Endothelial cell of umbilical vein (primary cell): ENCODE data around the gene RBM20. TPM values are rescaled to one million over a fixed set of nuclear protein-coding genes. Genes with fewer than 3 reads are reported as not detected.

Experiments used
- BruUV-seq: library from RNA; stranded (reverse); fragments of 400-500 nt; replicated peaks from 2 replicates; lab custom pipeline; 2021; lab: Mats Ljungman, UMichigan
- CTCF ChIA-PET: fragments of 300-600, 350-600 bp; sonication (Branson Sonifier 250); formaldehyde crosslinking; loops from one replicate; lab custom pipeline; 2021; ENCODE audit warnings: antibody characterized with exemption, inconsistent platforms; lab: Charles Lee
- POLR2A ChIA-PET: fragments of 300-600, 350-600 bp; sonication (Branson Sonifier 250); formaldehyde crosslinking; loops from one replicate; lab custom pipeline; 2021; ENCODE audit warnings: antibody characterized with exemption, inconsistent platforms; lab: Charles Lee
- DNase-seq: peaks from one replicate; pipeline ENCODE4 v3.0.0-alpha.2; 2011; ENCODE audit warnings: low read depth, low spot score
- FAIRE-seq: peaks from 2 replicates; lab custom pipeline; 2011; peaks lifted over from hg19 to GRCh38; lab: Jason Lieb, UNC
- H2AFZ ChIP-seq: 2 replicates; pipeline ENCODE4 v1.6.0; 2012; ENCODE audit warnings: low read depth, low read length, control low read depth, inconsistent platforms
- H3K27ac ChIP-seq: 2 replicates; pipeline ENCODE4 v1.5.1; 2011; ENCODE audit warnings: low read depth, mild to moderate bottlenecking, control low read depth, low read length, moderate library complexity; ENCODE audit not compliant: insufficient read depth
- H3K27me3 ChIP-seq, 2 experiments: 2 replicates each; pipeline versions ENCODE4 v1.6.0 to v1.6.1; 2011; ENCODE audit warnings: low read length in 2 of 2, mixed read lengths in 1 of 2; ENCODE audit not compliant: control insufficient read depth in 2 of 2, insufficient read depth in 2 of 2
- H3K36me3 ChIP-seq, 2 experiments: 2 replicates in 1 of 2; 3 replicates in 1 of 2; pipeline ENCODE4 v1.5.1; 2011; ENCODE audit warnings: low read length in 2 of 2, mild to moderate bottlenecking in 1 of 2, moderate library complexity in 1 of 2; ENCODE audit not compliant: control insufficient read depth in 2 of 2, insufficient read depth in 2 of 2; ENCODE audit errors: extremely low read depth in 1 of 2
- H3K4me1 ChIP-seq: 3 replicates; pipeline ENCODE4 v1.5.1; 2011; ENCODE audit warnings: mild to moderate bottlenecking, low read length; ENCODE audit not compliant: control insufficient read depth, insufficient read depth; ENCODE audit errors: extremely low read depth
- H3K4me2 ChIP-seq: 2 replicates; pipeline ENCODE4 v1.6.1; 2011; ENCODE audit warnings: low read length, control low read depth, mixed read lengths; ENCODE audit not compliant: insufficient read depth
- H3K4me3 ChIP-seq, 3 experiments: fragments of 200-600 bp in 1 of 3; sonication (generic), shearing (Covaris generic) in 1 of 3; replicated peaks in 1 of 3; 2 replicates each; pipeline ENCODE4 v1.5.1; 2011 to 2016; ENCODE audit warnings: control low read depth in 3 of 3, low read length in 3 of 3, mild to moderate bottlenecking in 2 of 3, inconsistent platforms in 1 of 3, low read depth in 1 of 3, moderate library complexity in 1 of 3; ENCODE audit not compliant: insufficient read depth in 1 of 3
- H3K79me2 ChIP-seq: 2 replicates; pipeline ENCODE4 v1.6.0; 2012; ENCODE audit warnings: low read length, inconsistent platforms; ENCODE audit not compliant: control insufficient read depth, insufficient read depth
- H3K9ac ChIP-seq: replicated peaks from 2 replicates; pipeline ENCODE3; 2011; ENCODE audit warnings: low read length, control low read depth; ENCODE audit not compliant: insufficient read depth; ENCODE audit errors: extremely low read depth
- H3K9me1 ChIP-seq: replicated peaks from 3 replicates; pipeline ENCODE4 v1.6.0; 2011; ENCODE audit warnings: mild to moderate bottlenecking, low read length; ENCODE audit not compliant: control insufficient read depth, insufficient read depth; ENCODE audit errors: extremely low read depth
- H3K9me3 ChIP-seq: replicated peaks from 2 replicates; pipeline ENCODE4 v1.5.1; 2012; ENCODE audit warnings: low read length, inconsistent platforms; ENCODE audit not compliant: control insufficient read depth, insufficient read depth
- H4K20me1 ChIP-seq: replicated peaks from 2 replicates; pipeline ENCODE3; 2011; ENCODE audit warnings: mild to moderate bottlenecking, low read length; ENCODE audit not compliant: control insufficient read depth, insufficient read depth; ENCODE audit errors: extremely low read depth
- CTCF ChIP-seq, 2 donors: IDR thresholded peaks; 1 replicate in 1 of 2; 2 replicates in 1 of 2; pipeline ENCODE4 v1.5.1; 2011; ENCODE audit warnings: low read length in 2 of 2, mild to moderate bottlenecking in 2 of 2, moderate library complexity in 2 of 2, control low read depth in 1 of 2, inconsistent platforms in 1 of 2, low read depth in 1 of 2; ENCODE audit not compliant: insufficient read depth in 1 of 2; ENCODE audit errors: extremely low read depth in 1 of 2
- GATA2 ChIP-seq: IDR thresholded peaks from 2 replicates; pipeline ENCODE4 v1.7.0; 2011; ENCODE audit warnings: low read depth, mild to moderate bottlenecking, moderate library complexity, mixed read lengths, low read length; ENCODE audit not compliant: insufficient read length, insufficient read depth
- JUN ChIP-seq: IDR thresholded peaks from 2 replicates; pipeline ENCODE4 v1.6.1; 2011; ENCODE audit warnings: borderline replicate concordance, low read depth; ENCODE audit not compliant: insufficient read length, insufficient read depth
- MYC ChIP-seq: IDR thresholded peaks from one replicate; pipeline ENCODE4 v1.6.1; 2011; ENCODE audit warnings: mild to moderate bottlenecking, low read depth, low read length
- POLR2AphosphoS5 ChIP-seq: IDR thresholded peaks from 2 replicates; pipeline ENCODE4 v1.6.1; 2012; ENCODE audit warnings: low read depth, mild to moderate bottlenecking, control low read depth, low read length, moderate library complexity; ENCODE audit not compliant: insufficient read depth
- dilution Hi-C: fragments of 300-500 bp; cut with MboI; formaldehyde crosslinking; loops from one replicate; pipeline ENCODE4 v1.15.0; 2019; ENCODE audit warnings: low sequenced_read_pairs; ENCODE audit not compliant: extremely low pct_ligation_motif_present
- intact Hi-C: fragments of 100-400 bp; cut with micrococcal nuclease; formaldehyde crosslinking; loops from one replicate; pipeline ENCODE4 v1.10.0; 2022
- polyA plus RNA-seq, 4 experiments: library from polyadenylated mRNA; depleted of rRNA in 3 of 4; stranded (reverse) in 3 of 4; unstranded in 1 of 4; fragments of >200 nt; gene quantifications; 2 replicates each; pipeline versions ENCODE4 v1.2.1 to v1.2.3, GENCODE V29; 2011 to 2012; ENCODE audit warnings: missing spikeins in 1 of 4
- total RNA-seq: library from RNA; stranded (reverse); gene quantifications from 2 replicates; pipeline ENCODE4 v1.2.3, GENCODE V29; 2021

RBM20 gene
- total and polyA plus RNA-seq, 2 donors (not counting 3 experiments of a cell fraction or from before 2014, with no cell fraction given), result 0.04 TPM; not detected in 1

DNA sequence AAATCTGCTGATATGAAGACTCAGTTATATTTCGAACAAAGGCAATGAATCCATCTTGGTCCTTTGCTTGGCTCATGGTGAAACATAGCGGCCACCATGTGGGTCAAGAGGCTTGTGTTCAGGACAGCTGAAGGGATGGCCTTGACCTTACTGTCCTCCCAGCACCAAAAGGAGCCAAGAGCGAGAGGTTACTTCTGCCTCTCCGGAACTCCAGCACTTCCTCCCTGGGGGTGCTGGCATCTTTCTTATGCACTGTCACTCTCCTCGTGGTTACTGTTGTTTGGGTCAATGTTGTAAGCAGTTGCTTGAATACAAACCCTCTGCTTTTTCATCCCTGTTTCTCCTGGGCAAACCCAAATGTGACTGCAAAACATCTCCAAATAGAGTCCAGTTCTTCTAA is 100.6 kb downstream of the RBM20 start:
- H3K9me3 ChIP-seq, result no peaks in the 10 kb centered on the region
- intact Hi-C loops (loop anchor here (5.0 kb wide), 1 partner anchor 58 kb away; no protein-coding TSS in a partner anchor), dilution Hi-C loops (no loop called here)
- H2AFZ ChIP-seq, result no peak overlapping the region
- no peak for TF ChIP-seq MYC
- no peak for TF ChIP-seq JUN
- TF ChIP-seq GATA2, result no peak
- FAIRE-seq, result no peak
- no peaks in the 10 kb centered on the region for H3K36me3 ChIP-seq
- H3K9me1 ChIP-seq, result no peaks in the 10 kb centered on the region
- H3K4me1 ChIP-seq, result peaks cover 23% of the 10 kb centered on the region
- no TSS peak for BruUV-seq
- H3K79me2 ChIP-seq, result no peaks in the 10 kb centered on the region
- ChIA-PET POLR2A (no interaction called here), CTCF (interaction anchor here (1.2 to 4.1 kb wide), 5 partner anchors 49 to 1393 kb away, joined by 3 to 113 read pairs (median 9); no protein-coding TSS in a partner anchor)
- no peak overlapping the region for H3K4me2 ChIP-seq
- H4K20me1 ChIP-seq, result no peaks in the 10 kb centered on the region
- no peak overlapping the region for H3K27ac ChIP-seq
- peaks cover 2 to 9% of the 10 kb centered on the region in 2 experiments for H3K27me3 ChIP-seq
- no peak for DNase-seq
- no peak overlapping the region for H3K9ac ChIP-seq
- H3K4me3 ChIP-seq, result no peak overlapping the region

DNA sequence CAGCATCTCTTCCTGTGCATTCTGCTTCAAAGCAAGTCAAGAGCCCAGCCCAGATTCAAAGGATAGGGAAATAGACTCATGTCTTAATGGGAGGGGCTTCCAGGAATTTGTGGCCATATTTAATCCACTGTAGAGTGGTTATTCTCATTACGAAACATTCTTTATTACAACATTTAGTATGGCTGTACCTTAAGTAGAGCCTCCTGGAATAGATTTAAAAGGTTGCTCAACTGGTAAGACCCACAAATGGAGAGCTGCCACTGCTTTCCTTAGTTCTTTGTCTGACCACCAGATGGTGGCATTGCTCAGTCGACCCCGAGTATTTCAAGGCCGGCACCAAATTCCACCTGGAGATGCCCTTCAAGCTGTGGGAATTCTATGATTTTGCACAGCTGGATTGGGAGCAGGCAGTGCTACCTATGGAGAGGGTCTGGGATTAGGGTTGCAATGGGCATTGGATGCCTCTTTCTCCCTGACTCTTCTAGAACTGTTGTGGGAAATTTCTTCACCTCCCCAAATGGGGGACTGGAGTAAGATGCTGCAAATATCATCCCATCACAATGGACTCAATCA is 102.2 kb downstream of the RBM20 start:
- H3K27ac ChIP-seq, result no peak overlapping the region
- no peak overlapping the region for H3K4me2 ChIP-seq
- no peak overlapping the region for H3K9ac ChIP-seq
- TF ChIP-seq CTCF (IDR thresholded peaks at IDR 0.05; ENCODE audit: extremely low read depth in 1 of 2, insufficient read depth in 1 of 2, low read depth in 1 of 2, low read length in 2 of 2) (peak; percentile 63 to 71), POLR2AphosphoS5 (no peak), JUN (no peak)
- H3K79me2 ChIP-seq, result no peaks in the 10 kb centered on the region
- ChIA-PET CTCF (interaction anchor here (0.6 to 4.1 kb wide), 41 partner anchors 10 to 1569 kb away, joined by 3 to 113 read pairs (median 5); partner anchors contain the start of genes ADRA2A, BBIP1, PDCD4 and SHOC2), POLR2A (interaction anchor here (1.0 kb wide), 1 partner anchor 172 kb away, joined by 10 read pairs; the partner anchor contains the start of genes BBIP1 and SHOC2)
- H3K4me3 ChIP-seq, result no peak overlapping the region
- intact Hi-C loops (loop anchor here (1.0 to 5.0 kb wide), 9 partner anchors 56 to 1568 kb away; partner anchors contain the start of gene ADRA2A), dilution Hi-C loops (no loop called here)
- no peaks in the 10 kb centered on the region for H3K36me3 ChIP-seq
- H3K9me1 ChIP-seq, result no peaks in the 10 kb centered on the region
- H3K9me3 ChIP-seq, result no peaks in the 10 kb centered on the region
- H2AFZ ChIP-seq, result no peak overlapping the region
- peaks cover 23% of the 10 kb centered on the region for H3K4me1 ChIP-seq
- peaks cover 2 to 5% of the 10 kb centered on the region in 2 experiments for H3K27me3 ChIP-seq
- peak; percentile 95 for FAIRE-seq
- DNase-seq, result peak; percentile 81
- BruUV-seq, result no TSS peak
- no peaks in the 10 kb centered on the region for H4K20me1 ChIP-seq
